Tibial nerve (tissue), 4 donors: ENCODE measurements around the gene POU6F1. TPM values are rescaled to one million over a fixed set of nuclear protein-coding genes. Genes with fewer than 3 reads are reported as not detected.

Experiments
- DNase-seq, 2 donors: peaks; one replicate each; pipeline ENCODE4 v3.0.0-alpha.2; 2019; ENCODE audit warnings: low spot score in 2 of 2
- H3K27ac ChIP-seq, 4 donors: fragments of 200-600 bp; sonication (generic) in 3 of 4; one replicate each; pipeline ENCODE4 v1.5.1; 2017 to 2019; ENCODE audit warnings: mild to moderate bottlenecking in 1 of 4
- H3K27me3 ChIP-seq, 2 donors: fragments of 200-600 bp; sonication (generic) in 1 of 2; one replicate each; pipeline versions ENCODE4 v1.5.1 to v1.6.0; 2017 to 2019
- H3K36me3 ChIP-seq, 3 donors: fragments of 200-600 bp; sonication (generic); one replicate each; pipeline ENCODE4 v1.5.1; 2018 to 2019
- H3K4me1 ChIP-seq, 4 donors: fragments of 200-600 bp; sonication (generic) in 3 of 4; one replicate each; pipeline ENCODE4 v1.5.1; 2017 to 2019
- H3K4me3 ChIP-seq, 4 donors: fragments of 200-600 bp; sonication (generic) in 3 of 4; one replicate each; pipeline ENCODE4 v1.5.1; 2017 to 2019; ENCODE audit warnings: mild to moderate bottlenecking in 1 of 4, moderate library complexity in 1 of 4
- H3K9me3 ChIP-seq, 4 donors: fragments of 200-600 bp; sonication (generic) in 3 of 4; one replicate each; pipeline ENCODE4 v1.5.1; 2017 to 2019
- EP300 ChIP-seq, 2 donors: sonication (generic); formaldehyde crosslinking; IDR thresholded peaks; one replicate each; pipeline ENCODE4 v1.6.1; 2017; ENCODE audit warnings: antibody characterized with exemption in 2 of 2, mild to moderate bottlenecking in 1 of 2
- POLR2A ChIP-seq, 2 donors: fragments of 450-650 bp; IDR thresholded peaks; one replicate each; pipeline ENCODE4 v1.6.1; 2017; ENCODE audit warnings: antibody characterized with exemption in 2 of 2, mild to moderate bottlenecking in 2 of 2, moderate library complexity in 2 of 2
- whole genome bisulfite sequencing, 2 donors: methylation state at CpG; one replicate each; pipeline ENCODE4 v1.1.5; 2018; 5-methylcytosine and 5-hydroxymethylcytosine counted together
- total RNA-seq, 4 donors: library from RNA; depleted of rRNA; stranded (reverse); fragments of >200 nt; gene quantifications; one replicate each; pipeline ENCODE4 v1.1.0, GENCODE V29; 2016
- TF ChIP-seq, protein P1 (sequence below), 5 experiments: fragments of 200-600 bp in 3 of 5; fragments of 450-650 bp in 2 of 5; sonication (generic) in 3 of 5; IDR thresholded peaks; one replicate each; pipeline ENCODE4 v1.5.1; 2016 to 2019; ENCODE audit warnings: antibody characterized with exemption in 5 of 5, mild to moderate bottlenecking in 3 of 5, moderate library complexity in 2 of 5

The POU6F1 gene
- total RNA-seq, 4 donors from 2014 or later: 14.4 to 27.5 (median 21.9) TPM

GRCh38 chr12:51196547-51196946, 21.3 kb downstream of the POU6F1 start:
- no peaks in the 10 kb centered on the region for H3K27me3 ChIP-seq
- H3K4me3 ChIP-seq: no peak overlapping the region
- no peaks in the 10 kb centered on the region for H3K4me1 ChIP-seq
- H3K27ac ChIP-seq: no peak overlapping the region
- TF ChIP-seq EP300 (IDR thresholded peaks at IDR 0.05) (no peak), POLR2A (IDR thresholded peaks at IDR 0.05) (no peak)
- TF ChIP-seq, protein P1, sequence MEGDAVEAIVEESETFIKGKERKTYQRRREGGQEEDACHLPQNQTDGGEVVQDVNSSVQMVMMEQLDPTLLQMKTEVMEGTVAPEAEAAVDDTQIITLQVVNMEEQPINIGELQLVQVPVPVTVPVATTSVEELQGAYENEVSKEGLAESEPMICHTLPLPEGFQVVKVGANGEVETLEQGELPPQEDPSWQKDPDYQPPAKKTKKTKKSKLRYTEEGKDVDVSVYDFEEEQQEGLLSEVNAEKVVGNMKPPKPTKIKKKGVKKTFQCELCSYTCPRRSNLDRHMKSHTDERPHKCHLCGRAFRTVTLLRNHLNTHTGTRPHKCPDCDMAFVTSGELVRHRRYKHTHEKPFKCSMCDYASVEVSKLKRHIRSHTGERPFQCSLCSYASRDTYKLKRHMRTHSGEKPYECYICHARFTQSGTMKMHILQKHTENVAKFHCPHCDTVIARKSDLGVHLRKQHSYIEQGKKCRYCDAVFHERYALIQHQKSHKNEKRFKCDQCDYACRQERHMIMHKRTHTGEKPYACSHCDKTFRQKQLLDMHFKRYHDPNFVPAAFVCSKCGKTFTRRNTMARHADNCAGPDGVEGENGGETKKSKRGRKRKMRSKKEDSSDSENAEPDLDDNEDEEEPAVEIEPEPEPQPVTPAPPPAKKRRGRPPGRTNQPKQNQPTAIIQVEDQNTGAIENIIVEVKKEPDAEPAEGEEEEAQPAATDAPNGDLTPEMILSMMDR (IDR thresholded peaks at IDR 0.05): no peak
- H3K9me3 ChIP-seq: no peaks in the 10 kb centered on the region
- DNase-seq: no peak
- peaks cover 0 to 90% (median 6%) of the 10 kb centered on the region in 3 donors for H3K36me3 ChIP-seq
- WGBS, 2 donors: 89 to 91% methylated on average over 9 of the region's 9 CpGs

GRCh38 chr12:51195841-51196240, 22.0 kb downstream of the POU6F1 start:
- TF ChIP-seq, protein P1 (IDR thresholded peaks at IDR 0.05): no peak
- TF ChIP-seq EP300 (IDR thresholded peaks at IDR 0.05) (no peak), POLR2A (IDR thresholded peaks at IDR 0.05) (no peak)
- no peak overlapping the region for H3K4me3 ChIP-seq
- no peak for DNase-seq
- H3K4me1 ChIP-seq: no peaks in the 10 kb centered on the region
- WGBS, 2 donors: 92% methylated on average over 7 of the region's 7 CpGs
- no peak overlapping the region for H3K27ac ChIP-seq
- H3K27me3 ChIP-seq: no peaks in the 10 kb centered on the region
- no peaks in the 10 kb centered on the region for H3K9me3 ChIP-seq
- peaks cover 0 to 92% (median 6%) of the 10 kb centered on the region in 3 donors for H3K36me3 ChIP-seq

DNA sequence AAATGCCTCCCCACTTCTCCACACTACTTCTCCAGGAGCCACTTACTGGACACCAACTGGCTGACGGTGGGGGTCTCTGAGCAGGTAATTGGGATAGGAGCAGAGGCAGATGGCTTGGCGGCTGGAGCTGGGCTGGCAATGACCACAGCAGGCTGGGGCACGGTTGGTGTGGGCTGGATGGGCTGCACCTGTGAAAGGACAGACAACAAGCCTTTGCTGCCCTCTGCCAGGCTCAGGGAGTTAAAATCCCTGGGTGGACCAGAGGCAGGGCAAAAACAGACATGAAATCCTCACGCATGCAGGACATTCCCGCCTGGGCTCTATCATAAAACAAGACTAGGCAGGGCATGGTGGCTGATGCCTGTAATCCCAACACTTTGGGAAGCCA, 25.6 kb downstream of the POU6F1 start:
- Histone ChIP-seq H3K9me3 (no peaks in the 10 kb centered on the region), H3K4me3 (no peak overlapping the region), H3K4me1 (peaks cover 0 to 3% (median 0%) of the 10 kb centered on the region in 4 donors), H3K27me3 (no peaks in the 10 kb centered on the region), H3K27ac (no peak overlapping the region), H3K36me3 (peaks cover 0 to 75% (median 14%) of the 10 kb centered on the region in 3 donors)
- DNase-seq: no peak
- WGBS, 2 donors: 73 to 87% methylated on average over 4 to 5 of the region's 5 CpGs
- TF ChIP-seq EP300 (IDR thresholded peaks at IDR 0.05): no peak
- TF ChIP-seq, protein P1 (IDR thresholded peaks at IDR 0.05): no peak
- TF ChIP-seq POLR2A (IDR thresholded peaks at IDR 0.05): no peak

DNA sequence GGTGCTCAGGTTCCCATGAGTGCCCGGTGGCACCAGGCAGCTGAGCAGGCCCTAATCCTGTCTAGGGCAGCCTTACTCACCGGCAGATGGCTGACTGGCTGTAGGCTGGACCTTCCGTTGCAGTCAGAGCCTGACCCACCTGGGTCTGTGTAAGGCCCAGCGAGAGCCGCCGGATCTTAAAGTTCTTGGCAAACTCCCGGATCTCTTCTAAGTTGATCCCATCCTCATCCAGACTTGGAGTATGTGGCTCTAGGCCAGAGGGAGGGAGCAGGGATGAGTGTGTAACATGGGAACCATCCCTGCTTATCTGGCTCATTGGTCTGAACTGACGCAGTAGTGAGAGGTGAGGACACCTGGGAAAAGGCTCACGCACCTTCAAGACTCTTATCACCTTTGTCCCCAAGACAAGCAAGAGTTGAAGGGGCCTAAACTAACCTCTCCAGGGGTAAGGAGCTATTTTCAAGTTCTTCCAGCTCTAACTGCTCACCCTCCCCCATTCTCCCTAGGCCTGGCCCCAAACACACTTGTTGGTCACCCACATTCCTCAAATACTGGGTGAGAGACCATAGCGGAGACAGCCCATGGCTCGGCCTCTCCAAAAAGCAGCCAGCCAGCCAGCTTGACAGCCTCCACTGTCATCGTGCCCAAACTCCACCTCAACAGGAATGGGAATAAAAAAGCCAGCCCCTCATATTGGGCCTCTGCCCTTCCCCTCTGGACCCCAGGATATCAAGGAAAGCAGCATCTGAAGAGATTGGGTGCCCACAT, 26.2 kb downstream of the POU6F1 start:
- no peak for DNase-seq
- H3K4me3 ChIP-seq: no peak overlapping the region
- TF ChIP-seq EP300 (IDR thresholded peaks at IDR 0.05) (no peak), POLR2A (IDR thresholded peaks at IDR 0.05) (no peak)
- TF ChIP-seq, protein P1 (IDR thresholded peaks at IDR 0.05): no peak
- no peaks in the 10 kb centered on the region for H3K9me3 ChIP-seq
- no peak overlapping the region for H3K27ac ChIP-seq
- WGBS, 2 donors: 91 to 96% methylated on average over 12 of the region's 12 CpGs
- no peaks in the 10 kb centered on the region for H3K27me3 ChIP-seq
- peaks cover 0 to 71% (median 14%) of the 10 kb centered on the region in 3 donors for H3K36me3 ChIP-seq
- H3K4me1 ChIP-seq: peaks cover 0 to 6% (median 0%) of the 10 kb centered on the region in 4 donors

DNA sequence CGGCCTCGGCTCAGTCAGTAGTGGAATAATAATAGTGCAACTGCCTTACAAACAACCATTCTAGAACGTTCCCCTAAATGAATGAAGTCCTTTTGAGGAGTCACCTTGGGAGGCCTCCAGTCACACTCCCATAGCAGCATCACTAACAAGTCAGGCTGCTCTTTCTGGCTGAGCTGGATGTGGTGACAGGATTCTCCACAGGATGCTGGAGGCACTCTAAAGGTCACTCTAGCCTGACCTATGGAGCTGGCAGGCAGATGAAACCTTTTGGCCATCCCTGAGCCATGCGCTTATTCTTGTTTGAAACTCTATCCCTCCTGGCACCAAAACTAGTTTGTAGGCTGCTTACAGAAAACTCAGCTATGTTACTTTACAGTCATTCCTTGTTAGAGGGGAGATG, 27.0 kb downstream of the POU6F1 start:
- WGBS, 2 donors: 70 to 71% methylated on average over 4 of the region's 4 CpGs

More for the DNA sequence above, 27.0 kb downstream of the POU6F1 start:
- H3K36me3 ChIP-seq: peaks cover 0 to 62% (median 14%) of the 10 kb centered on the region in 3 donors
- H3K9me3 ChIP-seq: no peaks in the 10 kb centered on the region
- H3K27me3 ChIP-seq: no peaks in the 10 kb centered on the region
- no peak overlapping the region for H3K27ac ChIP-seq
- TF ChIP-seq EP300 (IDR thresholded peaks at IDR 0.05) (no peak), POLR2A (IDR thresholded peaks at IDR 0.05) (no peak)
- TF ChIP-seq, protein P1 (IDR thresholded peaks at IDR 0.05): no peak
- peaks cover 0 to 6% (median 0%) of the 10 kb centered on the region in 4 donors for H3K4me1 ChIP-seq
- no peak for DNase-seq
- no peak overlapping the region for H3K4me3 ChIP-seq
